Stimulated activated naive CD4-positive, alpha-beta T cell (primary cell): Measurements from ENCODE around the gene ENPP6.
"Not testable (repeated sequence)": the region's sequence is repeated elsewhere in the genome, so short reads cannot be mapped to it uniquely, and the experiment has no call there.

ENCODE experiments used
- DNase-seq, 6 experiments: peaks; one replicate each; lab custom pipeline; 2025; lab: John Stamatoyannopoulos, UW

The ENPP6 gene

GRCh38 chr4:184148738-184149637, 68.7 kb downstream of the ENPP6 start:
- no peak for DNase-seq

- DNase-seq, result no peak
These were observed 69.6 kb downstream of the ENPP6 start for GRCh38 chr4:184147858-184148737.

GRCh38 chr4:184146951-184147350, 70.7 kb downstream of the ENPP6 start:
- no peak for DNase-seq

GRCh38 chr4:184145596-184145995, 72.1 kb downstream of the ENPP6 start:
- DNase-seq, result no peak

GRCh38 chr4:184143770-184144564, 73.7 kb downstream of the ENPP6 start:
- DNase-seq, result no peak

GRCh38 chr4:184142121-184143000, 75.3 kb downstream of the ENPP6 start:
- DNase-seq, result no peak

- DNase-seq, result not testable (repeated sequence)
These were observed 76.8 kb downstream of the ENPP6 start for GRCh38 chr4:184140901-184141300.

- no peak for DNase-seq
These were observed 81.1 kb downstream of the ENPP6 start for GRCh38 chr4:184136525-184136924.

GRCh38 chr4:184126800-184127199, 90.9 kb downstream of the ENPP6 start:
- no peak for DNase-seq

GRCh38 chr4:184122631-184123408, 94.9 kb downstream of the ENPP6 start:
- DNase-seq, result no peak

GRCh38 chr4:184120549-184121127, 97.0 kb downstream of the ENPP6 start:
- DNase-seq, result no peak

GRCh38 chr4:184117662-184118199, 99.9 kb downstream of the ENPP6 start:
- DNase-seq, result no peak

- no peak for DNase-seq
These were observed 102.3 kb downstream of the ENPP6 start for GRCh38 chr4:184115399-184115798.

GRCh38 chr4:184114431-184114830, 103.2 kb downstream of the ENPP6 start:
- no peak for DNase-seq

GRCh38 chr4:184112006-184112550, 105.6 kb downstream of the ENPP6 start:
- DNase-seq, result no peak

- DNase-seq, result no peak
These were observed 106.3 kb downstream of the ENPP6 start for GRCh38 chr4:184111233-184111832.

- DNase-seq, result no peak
These were observed 107.0 kb downstream of the ENPP6 start for GRCh38 chr4:184110452-184111224.

GRCh38 chr4:184108006-184108501, 109.6 kb downstream of the ENPP6 start:
- no peak for DNase-seq
